HG03095 (cell line): ENCODE results near the gene MICAL2.

ENCODE experiments used
- ATAC-seq: cut with Tn5 transposase; IDR thresholded peaks from one replicate; pipeline ENCODE4 v1.9.1; 2021; ENCODE audit warnings: moderate library complexity; ENCODE audit not compliant: unreplicated experiment

MICAL2 gene

GRCh38 chr11:12243911-12244550, 133.6 kb downstream of the MICAL2 start:
- ATAC-seq, result no peak

GRCh38 chr11:12245091-12245490, 134.7 kb downstream of the MICAL2 start:
- no peak for ATAC-seq

- no peak for ATAC-seq
Measured at GRCh38 chr11:12245549-12246016, 135.2 kb downstream of the MICAL2 start.

- no peak for ATAC-seq
Measured at GRCh38 chr11:12246147-12246546, 135.8 kb downstream of the MICAL2 start.

GRCh38 chr11:12246989-12247388, 136.6 kb downstream of the MICAL2 start:
- ATAC-seq, result no peak

- ATAC-seq, result no peak
Measured at GRCh38 chr11:12247543-12248254, 137.3 kb downstream of the MICAL2 start.

- no peak for ATAC-seq
Measured at GRCh38 chr11:12248330-12248729, 137.9 kb downstream of the MICAL2 start.

GRCh38 chr11:12249590-12250260, 139.3 kb downstream of the MICAL2 start:
- no peak for ATAC-seq

- ATAC-seq, result no peak
Measured at GRCh38 chr11:12251666-12252560, 141.5 kb downstream of the MICAL2 start.

GRCh38 chr11:12253843-12254281, 143.5 kb downstream of the MICAL2 start:
- ATAC-seq, result no peak

- no peak for ATAC-seq
Measured at GRCh38 chr11:12258451-12258850, 148.1 kb downstream of the MICAL2 start.

GRCh38 chr11:12259956-12260355, 149.6 kb downstream of the MICAL2 start:
- no peak for ATAC-seq

- ATAC-seq, result no peak
Measured at GRCh38 chr11:12260731-12261521, 150.5 kb downstream of the MICAL2 start.

GRCh38 chr11:12261551-12261950, 151.2 kb downstream of the MICAL2 start:
- ATAC-seq, result no peak

GRCh38 chr11:12263141-12263693, 152.8 kb downstream of the MICAL2 start:
- no peak for ATAC-seq

- no peak for ATAC-seq
Measured at GRCh38 chr11:12264361-12264760, 154.0 kb downstream of the MICAL2 start.

GRCh38 chr11:12266132-12266531, 155.7 kb downstream of the MICAL2 start:
- ATAC-seq, result no peak

- ATAC-seq, result no peak
Measured at GRCh38 chr11:12266943-12267342, 156.6 kb downstream of the MICAL2 start.

- ATAC-seq, result no peak
Measured at GRCh38 chr11:12267921-12268320, 157.5 kb downstream of the MICAL2 start.

GRCh38 chr11:12269104-12269441, 158.7 kb downstream of the MICAL2 start:
- ATAC-seq, result no peak
